CD4-positive, alpha-beta T cell treated with Interleukin-21 for 1 hour (primary cell): ENCODE results near the gene GPT2.

ENCODE experiments used
- DNase-seq: peaks from one replicate; pipeline ENCODE4 v3.0.0-alpha.2; 2020

Gene GPT2

DNA sequence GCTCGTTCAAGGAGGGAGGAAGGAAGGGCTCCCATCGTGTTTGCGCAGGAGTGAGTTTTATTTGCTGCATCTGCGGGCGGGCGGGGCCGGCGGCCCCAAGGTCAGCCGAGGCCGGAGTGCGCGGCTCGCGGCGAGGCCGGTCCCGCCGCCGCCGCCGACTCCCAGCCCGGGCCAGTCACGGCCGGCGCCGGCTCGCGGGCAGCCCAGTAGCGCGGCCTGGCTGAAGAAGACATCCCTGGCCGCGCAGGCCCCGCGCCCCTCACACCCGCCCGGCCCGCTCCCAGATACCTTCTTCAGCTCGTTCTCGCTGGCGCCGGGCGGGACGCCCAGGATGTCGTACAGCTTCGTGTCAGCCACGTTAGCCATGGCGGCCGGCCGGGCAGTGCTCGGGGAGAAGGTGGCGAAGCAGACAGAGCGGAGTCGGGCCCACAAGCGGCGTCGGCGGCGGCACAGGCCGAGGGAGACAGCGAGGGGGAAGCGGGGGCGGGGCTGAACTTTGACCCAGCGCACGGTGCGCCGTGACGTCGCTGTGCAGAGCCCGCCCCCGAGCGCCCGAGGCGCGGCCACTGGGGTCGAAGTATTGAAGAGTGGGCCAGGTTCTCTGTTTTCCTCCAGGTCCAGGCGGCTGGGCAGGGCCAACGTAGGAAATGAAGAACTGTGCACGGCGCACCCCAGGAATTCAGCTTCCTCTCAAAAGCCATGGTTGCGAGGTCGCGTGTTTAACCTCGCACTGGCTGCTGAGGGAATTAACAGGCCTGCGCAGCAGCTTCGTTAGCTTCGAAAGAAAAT, 89.2 kb downstream of the GPT2 start, which contains the start of gene DNAJA2:
TSS of gene DNAJA2 (minus strand) at position 468 of the 789 bp plus-strand sequence. CDS start at position 366, 102 bp downstream.
- peak; percentile 91 for DNase-seq

DNA sequence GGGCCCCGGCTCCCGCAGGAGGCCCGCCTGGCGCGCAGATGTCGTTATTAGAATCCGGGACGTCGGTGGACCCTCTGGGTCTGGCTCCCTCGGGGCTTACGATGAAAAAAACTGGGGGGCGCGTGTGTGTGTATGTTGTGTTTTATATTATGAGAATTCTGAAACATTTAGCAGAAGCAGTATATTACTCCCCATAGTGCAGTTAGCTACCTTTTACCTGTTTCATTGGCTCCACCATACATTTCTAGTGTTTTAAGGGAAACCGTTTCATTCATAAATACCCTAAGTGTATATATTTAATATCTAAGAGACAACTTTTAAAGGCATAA, 89.8 kb downstream of the GPT2 start:
- DNase-seq = no peak

DNA sequence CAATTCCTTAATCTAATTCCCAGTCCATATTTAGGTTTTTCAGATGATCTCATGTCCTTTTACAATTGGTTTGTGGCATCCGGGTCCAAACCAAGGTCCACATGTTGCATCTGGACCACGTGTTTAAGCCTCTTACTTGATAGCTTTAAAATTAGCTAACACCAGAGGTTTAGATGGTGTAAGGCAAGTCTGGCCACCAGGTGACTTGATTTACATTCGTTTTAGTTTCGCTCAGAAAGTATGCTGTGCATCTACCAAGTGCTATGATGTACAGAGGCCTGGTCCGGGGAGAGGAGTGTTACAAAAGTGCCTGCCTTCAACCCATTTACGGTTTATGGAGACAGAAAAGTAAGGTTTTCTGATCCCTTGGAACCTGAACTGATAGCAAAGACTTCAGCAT, 90.2 kb downstream of the GPT2 start:
- peak; percentile 59 for DNase-seq

DNA sequence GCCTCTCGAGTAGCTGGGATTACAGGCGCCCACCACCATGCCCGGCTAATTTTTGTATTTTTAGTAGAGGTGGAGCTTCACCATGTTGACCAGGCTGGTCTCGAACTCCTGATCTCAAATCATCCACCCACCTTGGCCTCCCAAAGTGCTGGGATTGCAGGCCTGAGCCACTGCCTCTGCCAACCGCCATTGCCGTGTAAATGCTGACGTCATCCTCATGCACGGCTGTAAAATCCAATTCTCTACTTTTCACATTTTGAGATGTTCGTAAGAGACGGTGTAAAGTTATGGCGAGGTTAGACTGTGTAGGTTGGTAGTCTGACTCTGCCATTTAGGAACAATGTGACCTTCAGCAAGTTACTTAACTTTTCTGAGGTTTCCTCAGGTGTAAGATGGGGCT, 91.0 kb downstream of the GPT2 start:
- DNase-seq = no peak

DNA sequence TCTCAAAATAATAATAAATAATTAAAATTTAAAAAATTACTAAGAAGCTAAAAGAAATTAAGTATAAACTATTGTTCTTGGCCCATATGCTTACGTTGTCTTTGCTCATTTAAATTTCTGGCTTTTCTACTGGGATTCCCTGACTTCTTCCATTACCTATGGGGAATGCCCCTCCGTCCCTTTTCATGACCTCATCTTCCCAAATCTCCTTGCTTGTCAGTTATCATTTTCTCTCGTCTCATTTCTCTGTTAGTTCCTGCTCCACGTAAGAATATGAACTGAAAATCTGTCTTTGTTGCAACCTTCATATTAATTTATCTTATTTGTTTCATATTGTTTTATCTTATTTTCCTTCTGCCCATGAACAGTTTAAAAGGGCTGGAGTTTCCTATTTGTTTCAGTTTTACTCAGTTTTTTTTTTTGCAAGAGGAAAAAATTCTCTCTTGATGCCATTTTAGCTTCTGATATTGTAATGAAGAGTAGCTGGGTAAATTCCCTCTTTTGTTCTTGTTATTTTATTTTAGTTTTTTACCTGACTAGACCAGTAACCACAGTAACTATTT, 91.8 kb downstream of the GPT2 start:
- no peak for DNase-seq

DNA sequence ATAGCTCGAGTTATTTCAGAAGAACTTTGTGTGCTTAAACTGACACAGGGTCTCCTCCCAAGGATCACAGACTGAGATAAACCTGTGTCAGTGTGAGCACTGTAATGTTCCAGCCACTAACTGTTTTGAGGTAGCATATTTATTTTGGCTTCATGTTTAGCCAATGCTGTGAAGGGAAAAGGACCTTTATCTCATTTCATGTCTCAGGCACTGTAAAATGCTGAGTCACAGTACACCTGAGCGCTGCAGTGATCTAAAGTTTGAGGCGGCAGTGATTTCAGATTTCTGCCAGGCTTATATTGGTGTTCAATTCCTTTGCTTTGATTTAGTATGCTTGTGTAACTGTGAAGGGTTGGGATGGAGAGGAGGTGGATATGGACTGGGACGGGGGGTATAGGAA, 92.4 kb downstream of the GPT2 start:
- peak; percentile 9 for DNase-seq
